Activated CD8-positive, alpha-beta T cell treated with anti-CD3 and anti-CD28 coated beads for 36 hours (primary cell): Measurements from ENCODE around the gene ATP8B2. TPM values are rescaled to one million over a fixed set of nuclear protein-coding genes. Genes with fewer than 3 reads are reported as not detected.
A peak's percentile ranks its signal among the peaks of the same experiment; 100 is the strongest.

Experiments used
- ATAC-seq: fragments of 200-7000 bp; cut with Tn5 transposase; one replicate; pipeline ENCODE4 v1.10.0; 2021; ENCODE audit warnings: mild to moderate bottlenecking, moderate library complexity
- CTCF ChIA-PET: fragments of 350-600 bp; sonication (Branson Sonifier 250); formaldehyde crosslinking; loops from one replicate; lab custom pipeline; 2021; ENCODE audit warnings: antibody characterized with exemption; lab: Charles Lee
- POLR2A ChIA-PET: fragments of 350-600 bp; sonication (Branson Sonifier 250); formaldehyde crosslinking; loops from one replicate; lab custom pipeline; 2021; ENCODE audit warnings: antibody characterized with exemption; lab: Charles Lee
- DNase-seq: peaks from one replicate; pipeline ENCODE4 v3.0.0-alpha.2; 2020
- H3K27ac Mint-ChIP-seq: one replicate; pipeline ENCODE4 v1.8.0; 2021; ENCODE audit warnings: mild to moderate bottlenecking, mixed read lengths
- H3K27me3 Mint-ChIP-seq: one replicate; pipeline ENCODE4 v1.8.0; 2021; ENCODE audit warnings: mixed read lengths
- H3K36me3 Mint-ChIP-seq: one replicate; pipeline ENCODE4 v1.8.0; 2021; ENCODE audit warnings: low read depth, mixed read lengths
- H3K4me1 Mint-ChIP-seq: one replicate; pipeline ENCODE4 v1.8.0; 2021; ENCODE audit warnings: low read depth, mixed read lengths
- H3K4me3 Mint-ChIP-seq: one replicate; pipeline ENCODE4 v1.8.0; 2021; ENCODE audit warnings: mild to moderate bottlenecking, moderate library complexity, mixed read lengths
- H3K9me3 Mint-ChIP-seq: one replicate; pipeline ENCODE4 v1.8.0; 2021; ENCODE audit warnings: mixed read lengths
- CTCF ChIP-seq: fragments of 200-600 bp; IDR thresholded peaks from one replicate; pipeline ENCODE4 v1.8.0; 2022; ENCODE audit warnings: antibody characterized with exemption, mild to moderate bottlenecking
- intact Hi-C: fragments of 100-400 bp; cut with micrococcal nuclease; formaldehyde crosslinking; loops from one replicate; pipeline ENCODE4 v1.10.0; 2022
- total RNA-seq, 2 experiments: library from RNA; stranded (reverse); gene quantifications; one replicate each; pipeline ENCODE4 v1.2.3, GENCODE V29; 2021

Gene ATP8B2
- total RNA-seq, 2 experiments from 2014 or later = 52.2 to 54.7 TPM

DNA sequence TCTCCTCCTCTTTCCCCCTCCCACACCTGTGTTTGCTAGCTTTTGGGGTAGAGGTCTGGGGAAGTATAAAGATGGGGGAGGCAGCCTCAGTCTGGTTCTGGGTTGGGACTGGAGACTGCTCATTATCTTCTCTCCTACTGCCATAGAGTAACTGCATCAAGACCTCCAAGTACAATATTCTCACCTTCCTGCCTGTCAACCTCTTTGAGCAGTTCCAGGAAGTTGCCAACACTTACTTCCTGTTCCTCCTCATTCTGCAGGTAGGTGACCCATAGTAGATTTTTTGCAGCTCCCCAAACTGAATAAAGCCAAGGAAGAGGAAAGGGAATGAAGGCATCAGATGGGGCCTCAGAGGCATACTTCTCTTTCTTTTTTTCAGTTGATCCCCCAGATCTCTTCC is 5.3 kb downstream of the ATP8B2 start:
- H3K27me3 Mint-ChIP-seq = no peaks in the 10 kb centered on the region
- peaks cover 34% of the 10 kb centered on the region for H3K36me3 Mint-ChIP-seq
- intact Hi-C loops = no loop called here
- H3K4me1 Mint-ChIP-seq = peaks cover 66% of the 10 kb centered on the region
- peak overlapping the region; percentile 75 for H3K4me3 Mint-ChIP-seq
- peak overlapping the region; percentile 89 for H3K27ac Mint-ChIP-seq
- TF ChIP-seq CTCF = no peak
- no peaks in the 10 kb centered on the region for H3K9me3 Mint-ChIP-seq
- ATAC-seq = no peak
- POLR2A ChIA-PET = interaction anchor here (4.0 kb wide), 1 partner anchor 13 kb away, joined by 27 read pairs; no protein-coding TSS in a partner anchor
- CTCF ChIA-PET = interaction anchor here (1.1 to 2.1 kb wide), 6 partner anchors 12 to 175 kb away, joined by 3 to 4 read pairs (median 3); no protein-coding TSS in a partner anchor
- DNase-seq = no peak

DNA sequence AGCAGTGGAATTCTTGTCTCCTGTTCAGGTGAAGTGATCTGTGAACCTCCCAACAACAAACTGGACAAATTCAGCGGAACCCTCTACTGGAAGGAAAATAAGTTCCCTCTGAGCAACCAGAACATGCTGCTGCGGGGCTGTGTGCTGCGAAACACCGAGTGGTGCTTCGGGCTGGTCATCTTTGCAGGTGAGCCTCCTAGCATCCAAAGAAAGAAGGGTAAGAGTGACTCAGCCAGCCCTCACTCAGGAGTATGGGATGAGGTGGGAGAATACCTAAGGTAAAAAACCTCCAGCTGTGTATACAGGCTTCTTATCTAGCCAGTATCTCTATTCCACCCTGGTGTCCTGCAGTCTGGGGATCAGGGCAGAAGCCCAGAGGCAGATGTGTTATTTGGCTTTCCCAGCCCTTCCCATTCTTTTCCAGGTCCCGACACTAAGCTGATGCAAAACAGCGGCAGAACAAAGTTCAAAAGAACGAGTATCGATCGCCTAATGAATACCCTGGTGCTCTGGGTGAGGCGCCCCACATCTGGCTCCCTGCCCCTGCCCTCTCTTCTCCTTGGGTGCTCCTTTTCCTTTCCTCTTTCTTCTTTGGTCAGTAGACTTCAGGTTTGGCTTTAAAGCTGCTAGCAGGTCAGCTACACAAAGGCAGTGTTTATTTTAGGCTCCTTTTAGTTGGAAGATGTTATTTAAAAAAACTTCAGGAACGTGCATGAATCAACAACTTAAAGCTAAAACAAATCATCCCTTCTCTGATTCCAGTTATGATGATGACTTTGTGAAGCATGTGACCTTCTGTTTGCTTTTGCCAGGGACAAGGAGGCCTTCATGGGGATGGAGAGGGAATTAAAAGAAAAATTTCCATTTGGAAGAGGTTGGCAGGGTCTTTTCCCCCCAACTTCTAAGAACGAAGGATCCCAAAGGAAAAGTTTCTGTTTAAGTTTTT is 9.0 kb downstream of the ATP8B2 start:
- H3K27ac Mint-ChIP-seq = peak overlapping the region; percentile 88
- no peak for DNase-seq
- H3K4me3 Mint-ChIP-seq = no peak overlapping the region
- peaks cover 63% of the 10 kb centered on the region for H3K4me1 Mint-ChIP-seq
- POLR2A ChIA-PET = interaction anchor here (0.9 to 3.6 kb wide), 7 partner anchors 9 to 70 kb away, joined by 3 to 33 read pairs (median 4); partner anchors contain the start of gene ATP8B2
- CTCF ChIA-PET = interaction anchor here (0.6 to 14.6 kb wide), 59 partner anchors 8 to 562 kb away, joined by 3 to 214 read pairs (median 5); partner anchors contain the start of genes AQP10, ATP8B2, HAX1 and RAB13
- intact Hi-C loops = no loop called here
- TF ChIP-seq CTCF = no peak
- ATAC-seq = no peak
- H3K9me3 Mint-ChIP-seq = no peaks in the 10 kb centered on the region
- peaks cover 56% of the 10 kb centered on the region for H3K36me3 Mint-ChIP-seq
- no peaks in the 10 kb centered on the region for H3K27me3 Mint-ChIP-seq

GRCh38 chr1:154335025-154335714 is 9.8 kb downstream of the ATP8B2 start:
- no peak overlapping the region for H3K4me3 Mint-ChIP-seq
- DNase-seq (peak; percentile 99), ATAC-seq (peak; percentile 97)
- ChIA-PET POLR2A (interaction anchor here (0.9 to 3.6 kb wide), 7 partner anchors 9 to 133 kb away, joined by 3 to 33 read pairs (median 4); partner anchors contain the start of gene ATP8B2), CTCF (interaction anchor here (0.6 to 14.6 kb wide), 61 partner anchors 9 to 561 kb away, joined by 3 to 214 read pairs (median 5); partner anchors contain the start of genes AQP10, ATP8B2, HAX1 and RAB13)
- H3K27me3 Mint-ChIP-seq = no peaks in the 10 kb centered on the region
- intact Hi-C loops = no loop called here
- no peaks in the 10 kb centered on the region for H3K9me3 Mint-ChIP-seq
- peaks cover 63% of the 10 kb centered on the region for H3K36me3 Mint-ChIP-seq
- peak overlapping the region; percentile 88 for H3K27ac Mint-ChIP-seq
- peaks cover 61% of the 10 kb centered on the region for H3K4me1 Mint-ChIP-seq
- TF ChIP-seq CTCF = peak; percentile 85

- peaks cover 69% of the 10 kb centered on the region for H3K36me3 Mint-ChIP-seq
- POLR2A ChIA-PET = no interaction called here
- intact Hi-C loops = no loop called here
Measured at GRCh38 chr1:154337253-154337894, 12.0 kb downstream of the ATP8B2 start.

More at GRCh38 chr1:154337253-154337894, 12.0 kb downstream of the ATP8B2 start:
- H3K27ac Mint-ChIP-seq = peak overlapping the region; percentile 54
- H3K4me1 Mint-ChIP-seq = peaks cover 66% of the 10 kb centered on the region
- no peak overlapping the region for H3K4me3 Mint-ChIP-seq
- TF ChIP-seq CTCF = no peak
- H3K9me3 Mint-ChIP-seq = no peaks in the 10 kb centered on the region
- H3K27me3 Mint-ChIP-seq = no peaks in the 10 kb centered on the region
- ATAC-seq (no peak), DNase-seq (no peak)
- CTCF ChIA-PET = interaction anchor here (0.6 to 14.6 kb wide), 7 partner anchors 7 to 115 kb away, joined by 3 to 214 read pairs (median 45); partner anchors contain the start of genes ATP8B2 and HAX1
